Body of pancreas (tissue), 4 donors: ENCODE measurements around the gene FBXL17.

ENCODE experiments used
- POLR2A ChIP-seq, 3 donors: fragments of 450-650 bp; IDR thresholded peaks; one replicate each; pipeline ENCODE4 v1.6.1; 2016; ENCODE audit warnings: antibody characterized with exemption in 3 of 3, mild to moderate bottlenecking in 2 of 3
- TF ChIP-seq, protein P1 (sequence below), 7 experiments: fragments of 450-650 bp in 4 of 7; fragments of 200-600 bp in 3 of 7; sonication (generic) in 3 of 7; IDR thresholded peaks; one replicate each; pipeline ENCODE4 v1.5.1; 2016 to 2019; ENCODE audit warnings: antibody characterized with exemption in 7 of 7

DNA sequence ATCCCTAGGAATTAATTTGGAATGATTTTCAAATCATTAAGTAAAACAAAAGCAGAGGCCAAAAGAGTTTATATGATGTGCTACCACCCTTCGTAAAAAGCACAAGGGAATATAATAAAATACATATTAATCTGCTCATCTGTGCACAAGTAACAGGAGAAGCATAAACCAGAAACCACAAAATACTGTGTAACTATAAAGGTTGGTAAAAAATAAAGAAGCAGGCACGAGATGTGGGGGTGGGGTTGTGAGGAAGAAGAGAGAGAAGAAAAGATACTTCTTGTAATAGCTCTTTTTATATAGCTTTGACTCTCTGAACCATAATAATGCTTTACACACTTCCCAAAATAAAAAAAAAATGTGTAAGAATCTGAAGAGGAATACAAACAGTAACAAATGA lies 496.3 kb downstream of the FBXL17 start:
- TF ChIP-seq, protein P1, sequence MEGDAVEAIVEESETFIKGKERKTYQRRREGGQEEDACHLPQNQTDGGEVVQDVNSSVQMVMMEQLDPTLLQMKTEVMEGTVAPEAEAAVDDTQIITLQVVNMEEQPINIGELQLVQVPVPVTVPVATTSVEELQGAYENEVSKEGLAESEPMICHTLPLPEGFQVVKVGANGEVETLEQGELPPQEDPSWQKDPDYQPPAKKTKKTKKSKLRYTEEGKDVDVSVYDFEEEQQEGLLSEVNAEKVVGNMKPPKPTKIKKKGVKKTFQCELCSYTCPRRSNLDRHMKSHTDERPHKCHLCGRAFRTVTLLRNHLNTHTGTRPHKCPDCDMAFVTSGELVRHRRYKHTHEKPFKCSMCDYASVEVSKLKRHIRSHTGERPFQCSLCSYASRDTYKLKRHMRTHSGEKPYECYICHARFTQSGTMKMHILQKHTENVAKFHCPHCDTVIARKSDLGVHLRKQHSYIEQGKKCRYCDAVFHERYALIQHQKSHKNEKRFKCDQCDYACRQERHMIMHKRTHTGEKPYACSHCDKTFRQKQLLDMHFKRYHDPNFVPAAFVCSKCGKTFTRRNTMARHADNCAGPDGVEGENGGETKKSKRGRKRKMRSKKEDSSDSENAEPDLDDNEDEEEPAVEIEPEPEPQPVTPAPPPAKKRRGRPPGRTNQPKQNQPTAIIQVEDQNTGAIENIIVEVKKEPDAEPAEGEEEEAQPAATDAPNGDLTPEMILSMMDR (IDR thresholded peaks at IDR 0.05), result no peak
- TF ChIP-seq POLR2A (IDR thresholded peaks at IDR 0.05), result no peak
